Measurements from ENCODE around the gene AHRR.
"Not testable (repeated sequence)": the region's sequence is repeated elsewhere in the genome, so short reads cannot be mapped to it uniquely, and the experiment has no call there.

AHRR gene

DNA sequence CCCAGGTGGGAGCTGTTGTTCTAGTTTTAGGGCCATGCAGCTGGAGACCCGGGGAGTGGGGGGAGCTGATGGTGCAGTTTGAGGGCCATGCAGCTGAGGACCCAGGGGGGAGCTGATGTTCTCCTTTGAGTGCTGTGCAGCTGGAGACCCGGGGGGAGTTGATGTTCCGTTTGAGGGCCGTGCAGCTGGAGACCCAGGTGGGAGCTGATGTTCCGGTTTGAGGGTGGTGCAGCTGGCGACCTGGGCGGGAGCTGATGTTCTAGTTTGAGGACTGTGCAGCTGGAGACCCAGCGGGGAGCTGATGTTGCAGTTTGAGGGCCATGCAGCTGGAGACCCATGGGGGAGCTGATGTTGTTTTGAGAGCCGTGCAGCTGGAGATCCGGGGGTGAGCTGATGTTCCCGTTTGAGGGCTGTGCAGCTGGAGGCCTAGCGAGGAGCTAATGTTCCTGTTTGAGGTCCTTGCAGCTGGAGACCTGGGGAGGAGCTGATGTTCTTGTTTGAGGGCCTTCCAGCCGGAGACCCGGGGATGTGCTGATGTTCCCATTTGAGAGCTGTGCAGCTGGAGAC lies 35.4 kb upstream of the AHRR start:
- TF ChIP-seq, protein P1, sequence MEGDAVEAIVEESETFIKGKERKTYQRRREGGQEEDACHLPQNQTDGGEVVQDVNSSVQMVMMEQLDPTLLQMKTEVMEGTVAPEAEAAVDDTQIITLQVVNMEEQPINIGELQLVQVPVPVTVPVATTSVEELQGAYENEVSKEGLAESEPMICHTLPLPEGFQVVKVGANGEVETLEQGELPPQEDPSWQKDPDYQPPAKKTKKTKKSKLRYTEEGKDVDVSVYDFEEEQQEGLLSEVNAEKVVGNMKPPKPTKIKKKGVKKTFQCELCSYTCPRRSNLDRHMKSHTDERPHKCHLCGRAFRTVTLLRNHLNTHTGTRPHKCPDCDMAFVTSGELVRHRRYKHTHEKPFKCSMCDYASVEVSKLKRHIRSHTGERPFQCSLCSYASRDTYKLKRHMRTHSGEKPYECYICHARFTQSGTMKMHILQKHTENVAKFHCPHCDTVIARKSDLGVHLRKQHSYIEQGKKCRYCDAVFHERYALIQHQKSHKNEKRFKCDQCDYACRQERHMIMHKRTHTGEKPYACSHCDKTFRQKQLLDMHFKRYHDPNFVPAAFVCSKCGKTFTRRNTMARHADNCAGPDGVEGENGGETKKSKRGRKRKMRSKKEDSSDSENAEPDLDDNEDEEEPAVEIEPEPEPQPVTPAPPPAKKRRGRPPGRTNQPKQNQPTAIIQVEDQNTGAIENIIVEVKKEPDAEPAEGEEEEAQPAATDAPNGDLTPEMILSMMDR (IDR thresholded peaks at IDR 0.05): no peak
- H3K36me3 ChIP-seq (ENCODE audit: control insufficient read depth, insufficient read depth, low read length): no peaks in the 10 kb centered on the region
- H3K79me2 ChIP-seq: peaks cover 49% of the 10 kb centered on the region

DNA sequence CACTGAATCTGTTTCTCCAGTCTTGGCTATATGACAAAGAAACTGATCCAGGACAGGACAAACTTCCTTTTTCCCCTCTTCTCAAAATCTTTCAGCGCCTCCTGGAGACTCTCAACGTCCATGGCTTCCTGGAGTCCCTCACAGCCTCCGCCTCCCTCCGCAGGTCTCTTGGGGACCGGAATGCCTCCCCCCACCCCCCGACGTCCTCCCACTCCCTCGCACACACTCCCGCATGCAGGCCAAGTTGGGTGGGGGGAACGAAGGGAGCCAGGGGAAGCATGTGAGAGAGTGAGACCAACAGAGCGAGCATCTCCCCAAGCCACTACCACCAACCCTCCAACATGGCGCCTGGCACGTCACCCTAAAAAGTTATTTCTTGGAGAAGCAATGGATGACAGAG lies 31.3 kb upstream of the AHRR start:
- peaks cover 34% of the 10 kb centered on the region for H3K79me2 ChIP-seq
- H3K9me3 ChIP-seq (ENCODE audit: control insufficient read depth, low read length); H3K27ac ChIP-seq; H3K4me1 ChIP-seq; H3K4me2 ChIP-seq (ENCODE audit: low read length); H3K9ac ChIP-seq; H3K4me3 ChIP-seq (ENCODE audit: low read depth, low read length); H3K36me3 ChIP-seq (ENCODE audit: control insufficient read depth, insufficient read depth, low read length); H2AFZ ChIP-seq; H3K27me3 ChIP-seq (ENCODE audit: control insufficient read depth, insufficient read depth, low read length): not testable (repeated sequence)

More for the DNA sequence above, 35.4 kb upstream of the AHRR start:
- Histone ChIP-seq H3K9ac (no peak overlapping the region), H3K4me1 (no peaks in the 10 kb centered on the region), H3K27me3 (ENCODE audit: control insufficient read depth, insufficient read depth, low read length) (no peaks in the 10 kb centered on the region), H3K9me3 (ENCODE audit: control insufficient read depth, low read length) (no peaks in the 10 kb centered on the region), H2AFZ (no peak overlapping the region), H3K4me3 (ENCODE audit: low read depth, low read length) (no peak overlapping the region), H3K4me2 (ENCODE audit: low read length) (no peak overlapping the region), H3K27ac (no peak overlapping the region)

DNA sequence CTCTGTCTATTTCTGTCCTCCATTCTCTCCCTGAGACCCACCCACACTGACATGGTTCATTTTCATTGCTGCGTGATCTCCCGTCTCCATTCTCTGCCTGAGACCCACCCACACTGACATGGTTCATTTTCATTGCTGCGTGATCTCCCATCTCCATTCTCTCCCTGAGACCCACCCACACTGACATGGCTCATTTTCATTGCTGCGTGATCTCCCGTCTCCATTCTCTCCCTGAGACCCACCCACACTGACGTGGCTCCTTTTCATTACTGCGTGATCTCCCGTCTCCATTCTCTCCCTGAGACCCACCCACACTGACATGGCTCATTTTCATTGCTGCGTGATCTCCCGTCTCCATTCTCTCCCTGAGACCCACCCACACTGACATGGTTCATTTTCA lies 30.2 kb upstream of the AHRR start:
- not testable (repeated sequence) for H3K4me3 ChIP-seq (ENCODE audit: low read depth, low read length); H3K36me3 ChIP-seq (ENCODE audit: control insufficient read depth, insufficient read depth, low read length); H3K27me3 ChIP-seq (ENCODE audit: control insufficient read depth, insufficient read depth, low read length); H3K9ac ChIP-seq; H2AFZ ChIP-seq; H3K4me2 ChIP-seq (ENCODE audit: low read length); H3K4me1 ChIP-seq; H3K27ac ChIP-seq; H3K9me3 ChIP-seq (ENCODE audit: control insufficient read depth, low read length)
- H3K79me2 ChIP-seq: peaks cover 28% of the 10 kb centered on the region

DNA sequence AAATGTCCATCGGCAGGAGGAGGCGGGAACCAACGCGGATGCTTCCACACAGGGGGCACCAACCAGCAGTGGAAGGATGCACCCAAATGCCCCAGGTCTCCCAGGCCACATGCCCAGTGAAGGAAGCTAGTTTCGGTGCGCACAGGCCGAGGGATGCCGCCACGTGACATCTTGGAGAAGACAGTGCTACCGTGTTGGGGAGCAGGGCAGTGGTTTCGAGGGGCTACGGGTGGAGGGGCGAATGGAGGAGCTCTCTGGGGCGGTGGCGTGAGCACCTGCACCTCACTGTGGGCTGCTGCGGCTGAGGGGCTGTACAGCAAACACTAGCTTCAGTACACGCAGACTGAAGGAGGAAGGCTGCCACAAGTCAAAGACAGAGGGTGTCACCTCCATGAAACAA lies 26.7 kb upstream of the AHRR start:
- H3K79me2 ChIP-seq: peaks cover 22% of the 10 kb centered on the region
- not testable (repeated sequence) for H2AFZ ChIP-seq; H3K4me3 ChIP-seq (ENCODE audit: low read depth, low read length); H3K4me2 ChIP-seq (ENCODE audit: low read length); H3K27me3 ChIP-seq (ENCODE audit: control insufficient read depth, insufficient read depth, low read length); H3K36me3 ChIP-seq (ENCODE audit: control insufficient read depth, insufficient read depth, low read length); H3K9ac ChIP-seq; H3K27ac ChIP-seq; H3K9me3 ChIP-seq (ENCODE audit: control insufficient read depth, low read length); H3K4me1 ChIP-seq

DNA sequence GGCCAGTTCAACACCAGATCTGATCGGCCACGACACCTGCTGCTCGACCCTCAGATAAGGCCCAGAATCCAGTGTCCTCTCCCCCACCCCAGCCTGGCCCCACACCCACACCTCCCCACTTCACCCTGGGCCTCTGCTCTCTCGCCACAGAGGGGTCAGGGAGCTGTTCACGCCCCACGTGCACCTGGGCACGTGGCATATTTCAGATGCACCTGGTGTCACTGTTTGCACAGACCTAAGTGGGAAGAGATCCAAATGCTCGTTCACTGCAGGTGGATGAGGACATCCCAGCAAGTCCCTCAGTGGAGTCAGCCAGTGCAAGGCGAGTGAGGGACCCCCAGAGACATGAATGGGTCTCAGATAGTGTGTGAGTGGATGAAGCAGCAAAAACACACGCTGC lies 25.3 kb upstream of the AHRR start:
- not testable (repeated sequence) for H3K4me3 ChIP-seq (ENCODE audit: low read depth, low read length); H3K36me3 ChIP-seq (ENCODE audit: control insufficient read depth, insufficient read depth, low read length); H3K4me2 ChIP-seq (ENCODE audit: low read length); H3K27ac ChIP-seq; H3K9me3 ChIP-seq (ENCODE audit: control insufficient read depth, low read length); H2AFZ ChIP-seq; H3K4me1 ChIP-seq; H3K9ac ChIP-seq; H3K27me3 ChIP-seq (ENCODE audit: control insufficient read depth, insufficient read depth, low read length)
- peaks cover 19% of the 10 kb centered on the region for H3K79me2 ChIP-seq

DNA sequence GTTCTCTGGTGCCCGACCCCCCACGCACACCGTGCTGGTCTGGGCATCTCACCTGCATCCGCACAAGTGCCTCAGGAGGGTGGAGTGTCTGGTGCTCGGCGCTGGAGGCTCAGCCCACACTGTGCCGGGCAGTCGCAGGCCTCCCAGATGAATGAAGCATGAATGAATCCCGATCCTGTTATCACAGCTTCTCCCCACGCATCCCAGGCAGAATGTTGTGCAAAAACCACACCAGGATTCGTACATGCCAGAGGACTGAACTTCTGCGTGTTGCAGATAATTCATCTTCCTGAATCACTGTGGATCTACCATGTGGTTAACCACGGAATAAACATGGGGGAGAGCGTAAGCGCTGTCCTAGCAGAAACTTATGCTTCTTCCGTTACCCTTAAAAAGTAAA lies 24.6 kb upstream of the AHRR start:
- H3K9me3 ChIP-seq (ENCODE audit: control insufficient read depth, low read length); H3K4me2 ChIP-seq (ENCODE audit: low read length); H3K9ac ChIP-seq; H3K36me3 ChIP-seq (ENCODE audit: control insufficient read depth, insufficient read depth, low read length); H3K4me1 ChIP-seq; H3K27me3 ChIP-seq (ENCODE audit: control insufficient read depth, insufficient read depth, low read length); H2AFZ ChIP-seq; H3K4me3 ChIP-seq (ENCODE audit: low read depth, low read length); H3K27ac ChIP-seq: not testable (repeated sequence)
- H3K79me2 ChIP-seq: peaks cover 15% of the 10 kb centered on the region

DNA sequence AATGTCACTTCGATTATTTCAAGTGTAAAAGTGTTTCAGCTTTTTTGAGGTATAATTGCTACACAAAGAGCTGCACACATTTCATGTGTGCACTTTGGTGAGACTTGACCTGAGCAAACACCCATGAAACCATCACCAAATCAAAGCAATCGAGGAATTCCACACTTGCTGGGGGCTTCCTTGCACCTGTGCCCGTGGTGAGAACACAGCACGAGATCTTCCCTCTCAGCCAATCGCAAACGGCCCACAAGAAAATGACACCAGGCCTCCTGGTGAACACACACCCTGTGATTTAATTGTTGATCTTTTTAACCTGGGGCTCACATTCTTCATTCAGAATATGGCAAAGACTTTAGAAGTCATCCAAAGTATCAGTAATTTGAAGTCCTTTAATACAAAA lies 24.1 kb upstream of the AHRR start:
- H2AFZ ChIP-seq; H3K9me3 ChIP-seq (ENCODE audit: control insufficient read depth, low read length); H3K4me2 ChIP-seq (ENCODE audit: low read length); H3K9ac ChIP-seq; H3K4me1 ChIP-seq; H3K36me3 ChIP-seq (ENCODE audit: control insufficient read depth, insufficient read depth, low read length); H3K27ac ChIP-seq; H3K4me3 ChIP-seq (ENCODE audit: low read depth, low read length); H3K27me3 ChIP-seq (ENCODE audit: control insufficient read depth, insufficient read depth, low read length): not testable (repeated sequence)
- peaks cover 11% of the 10 kb centered on the region for H3K79me2 ChIP-seq

DNA sequence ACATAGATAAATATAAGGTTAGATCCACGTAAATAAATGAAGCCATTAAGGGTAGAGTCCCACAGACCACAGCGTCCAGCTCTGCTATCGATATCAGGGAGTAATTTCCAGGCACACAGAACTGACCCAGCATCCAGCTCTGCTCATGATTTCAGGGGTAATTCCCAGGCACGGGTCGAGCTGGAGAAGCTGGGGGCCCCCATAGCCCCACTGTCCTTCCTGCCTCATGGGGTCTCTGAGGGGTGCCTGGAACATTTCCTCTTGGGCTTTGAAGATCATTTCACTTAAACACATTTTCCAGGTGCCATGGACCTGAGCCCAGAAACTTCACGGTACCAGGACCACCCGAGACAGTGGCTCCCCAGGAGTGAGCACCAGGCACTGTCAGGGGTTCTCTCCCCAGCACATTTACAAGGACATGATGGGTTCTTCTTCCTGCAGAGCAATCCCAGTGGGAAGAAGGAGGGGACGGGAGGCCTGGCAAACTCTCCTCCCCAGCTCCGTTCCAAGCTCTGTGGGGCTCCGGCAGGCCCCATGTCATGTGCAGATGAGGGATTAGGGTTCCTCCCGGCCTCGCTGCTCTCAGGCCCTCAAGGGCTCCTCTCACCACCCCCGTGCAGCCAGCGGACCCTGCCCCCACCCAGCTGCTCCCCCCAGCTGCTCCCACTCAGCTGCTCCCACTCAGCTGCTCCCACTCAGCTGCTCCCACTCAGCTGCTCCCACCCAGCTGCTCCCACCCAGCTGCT lies 23.4 kb upstream of the AHRR start:
- not testable (repeated sequence) for H3K9me3 ChIP-seq (ENCODE audit: control insufficient read depth, low read length); H3K27ac ChIP-seq; H3K4me3 ChIP-seq (ENCODE audit: low read depth, low read length); H3K4me1 ChIP-seq; H3K4me2 ChIP-seq (ENCODE audit: low read length); H3K9ac ChIP-seq; H2AFZ ChIP-seq; H3K36me3 ChIP-seq (ENCODE audit: control insufficient read depth, insufficient read depth, low read length); H3K79me2 ChIP-seq; H3K27me3 ChIP-seq (ENCODE audit: control insufficient read depth, insufficient read depth, low read length)
